GM21447 (cell line): ENCODE measurements around the gene MTFMT.
"Not testable (repeated sequence)": the region's sequence is repeated elsewhere in the genome, so short reads cannot be mapped to it uniquely, and the experiment has no call there.

Experiments
- ATAC-seq: cut with Tn5 transposase; IDR thresholded peaks from one replicate; pipeline ENCODE4 v1.9.1; 2021; ENCODE audit not compliant: unreplicated experiment

The MTFMT gene

DNA sequence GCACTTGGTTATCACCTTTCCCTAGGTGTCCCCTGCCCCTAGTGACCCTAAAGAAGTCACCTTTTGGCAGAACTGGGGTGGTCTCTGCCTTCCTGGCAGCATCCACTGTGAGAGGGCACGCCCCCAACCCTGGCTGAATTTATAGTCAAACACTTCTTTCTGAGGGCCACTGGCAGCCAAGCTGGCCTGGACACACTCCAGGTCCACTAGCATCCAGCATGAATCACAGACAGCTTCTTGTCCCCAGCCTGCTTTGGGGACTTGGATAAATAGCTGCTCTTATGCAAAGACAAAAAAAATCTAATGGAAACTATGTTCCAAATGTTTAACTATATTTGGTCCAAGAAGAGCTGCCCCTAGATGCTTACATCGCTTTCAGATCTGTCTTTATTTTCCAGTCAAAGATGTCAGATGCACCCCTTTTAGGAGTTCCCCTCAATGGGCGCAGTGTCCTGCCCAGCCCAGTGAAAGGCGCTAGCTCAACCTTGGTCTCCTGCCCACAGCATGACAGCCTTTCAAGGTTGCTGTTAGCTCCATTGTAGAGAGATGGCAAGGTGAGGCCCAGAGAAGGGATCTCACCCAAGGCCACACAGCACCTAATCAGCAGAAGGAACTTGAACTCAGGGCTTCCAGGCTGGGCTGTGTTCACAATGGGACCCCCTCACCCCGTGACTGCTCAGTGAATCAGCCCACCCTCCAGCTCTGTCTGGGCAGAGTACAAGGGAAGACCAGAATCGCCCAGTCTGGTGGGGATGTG is 31.4 kb upstream of the MTFMT start:
- no peak for ATAC-seq

DNA sequence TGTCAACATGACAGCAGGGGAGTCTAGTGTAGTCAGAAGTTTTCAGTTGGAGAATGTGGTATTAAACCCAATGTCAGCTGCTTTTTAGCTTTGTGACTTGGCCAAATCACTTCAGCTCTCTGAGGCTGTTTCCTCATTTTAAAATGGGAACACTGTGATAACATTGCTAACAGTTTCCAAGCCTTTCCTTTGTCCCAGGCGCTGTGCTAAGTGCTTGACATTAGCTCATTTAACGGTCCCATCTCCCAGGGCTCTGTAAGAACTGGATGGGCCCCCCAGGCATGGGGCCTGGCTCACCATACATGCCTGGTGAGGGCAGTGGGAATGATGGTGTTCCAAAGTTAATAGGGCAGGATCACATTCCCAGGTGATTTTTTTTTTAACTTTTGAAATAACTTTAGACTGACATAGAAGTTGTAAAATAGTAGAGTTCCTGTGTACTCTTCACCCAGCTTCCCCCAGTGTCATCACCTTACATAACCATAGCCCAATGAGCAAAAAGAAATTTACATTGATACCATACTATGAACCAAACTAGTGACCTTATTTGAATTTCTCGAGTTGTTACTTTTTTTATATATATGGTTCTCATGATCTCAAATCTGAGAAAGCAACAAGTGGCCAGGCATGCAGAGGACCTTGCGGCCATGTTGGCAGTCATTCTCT is 30.6 kb upstream of the MTFMT start:
- ATAC-seq = no peak

DNA sequence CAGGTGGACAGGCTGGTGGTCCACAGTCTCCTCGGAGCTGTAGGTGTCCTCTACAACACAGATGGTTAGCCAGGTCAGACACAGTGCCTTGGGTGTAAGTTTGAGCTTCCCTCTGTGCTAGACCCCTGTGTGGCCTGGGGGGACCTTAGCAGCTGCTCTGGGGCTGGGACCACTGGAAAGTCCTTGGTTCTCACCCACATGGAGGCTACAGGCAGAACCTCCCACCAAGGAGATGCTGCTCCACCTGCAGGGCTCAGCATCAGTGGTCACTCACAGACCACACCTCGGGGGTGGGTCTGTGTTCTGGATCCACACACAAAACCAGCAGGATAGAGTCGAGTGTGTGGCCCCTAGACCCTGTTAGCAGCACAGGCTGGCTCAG is 29.9 kb upstream of the MTFMT start:
- no peak for ATAC-seq

DNA sequence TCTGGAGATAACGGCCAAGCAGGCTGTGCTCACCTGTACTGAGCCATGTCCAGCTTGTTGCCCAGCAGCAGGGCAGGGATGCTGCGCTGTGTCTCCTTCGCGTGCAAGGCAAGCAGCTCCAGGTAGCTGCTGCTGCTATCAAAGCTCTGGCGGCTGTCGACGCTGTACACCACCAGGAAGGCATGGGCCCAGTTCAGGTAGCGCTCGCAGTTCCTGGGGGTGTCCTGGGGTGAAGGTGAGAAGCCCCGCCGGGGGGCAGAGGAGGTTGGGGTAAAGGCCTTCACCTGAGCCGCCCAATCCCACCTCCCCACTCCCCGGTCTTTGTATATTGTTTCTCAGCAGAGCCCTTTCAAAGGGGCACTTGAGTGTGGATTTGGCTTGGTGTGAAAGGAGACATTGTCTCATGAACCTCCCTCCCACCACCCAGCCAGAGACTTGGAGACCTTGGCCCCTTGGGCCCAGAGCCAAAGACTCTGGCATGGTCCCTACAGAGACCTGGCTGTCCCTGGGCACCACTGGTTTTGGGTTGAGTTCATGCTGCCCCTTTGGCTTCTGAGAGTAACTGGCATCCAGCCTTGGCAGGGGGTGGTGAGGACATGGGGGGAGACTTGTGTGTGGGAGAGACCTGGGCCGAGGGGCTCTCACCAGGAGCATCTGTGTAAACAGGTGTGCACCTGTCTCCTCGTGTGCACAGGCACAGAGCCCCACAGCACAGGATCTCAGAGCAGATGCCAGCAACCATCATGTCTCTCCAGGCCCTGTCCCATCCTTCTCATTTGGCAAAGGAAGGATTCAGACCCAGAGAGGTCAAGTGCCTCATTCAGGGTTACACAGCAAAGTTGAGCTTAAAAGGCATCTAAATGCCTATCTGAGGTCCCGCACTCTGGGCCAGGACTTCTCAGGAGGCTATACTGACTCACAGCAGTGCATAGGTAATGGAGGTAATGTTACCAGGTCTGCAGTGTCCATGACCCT is 29.2 kb upstream of the MTFMT start:
- no peak for ATAC-seq

DNA sequence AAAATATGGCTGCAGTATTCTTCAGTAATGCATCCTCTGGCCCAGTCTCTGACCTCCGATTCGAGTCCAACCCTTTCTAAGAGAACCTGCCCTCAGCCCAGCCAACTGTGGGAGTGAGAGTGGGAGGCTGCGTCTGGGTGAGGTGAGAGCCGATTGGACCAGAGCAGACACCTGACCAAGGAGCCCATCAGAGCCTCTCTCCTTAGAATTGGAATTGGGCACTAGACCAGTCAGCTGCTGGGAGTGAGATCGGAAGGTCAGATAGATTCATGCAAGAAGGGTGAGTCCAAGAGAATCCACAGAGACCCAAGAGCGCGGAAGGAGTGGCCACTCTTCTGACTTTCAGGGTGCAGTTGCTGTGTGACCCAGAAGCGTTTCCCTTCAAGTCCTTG is 28.1 kb upstream of the MTFMT start:
- no peak for ATAC-seq

DNA sequence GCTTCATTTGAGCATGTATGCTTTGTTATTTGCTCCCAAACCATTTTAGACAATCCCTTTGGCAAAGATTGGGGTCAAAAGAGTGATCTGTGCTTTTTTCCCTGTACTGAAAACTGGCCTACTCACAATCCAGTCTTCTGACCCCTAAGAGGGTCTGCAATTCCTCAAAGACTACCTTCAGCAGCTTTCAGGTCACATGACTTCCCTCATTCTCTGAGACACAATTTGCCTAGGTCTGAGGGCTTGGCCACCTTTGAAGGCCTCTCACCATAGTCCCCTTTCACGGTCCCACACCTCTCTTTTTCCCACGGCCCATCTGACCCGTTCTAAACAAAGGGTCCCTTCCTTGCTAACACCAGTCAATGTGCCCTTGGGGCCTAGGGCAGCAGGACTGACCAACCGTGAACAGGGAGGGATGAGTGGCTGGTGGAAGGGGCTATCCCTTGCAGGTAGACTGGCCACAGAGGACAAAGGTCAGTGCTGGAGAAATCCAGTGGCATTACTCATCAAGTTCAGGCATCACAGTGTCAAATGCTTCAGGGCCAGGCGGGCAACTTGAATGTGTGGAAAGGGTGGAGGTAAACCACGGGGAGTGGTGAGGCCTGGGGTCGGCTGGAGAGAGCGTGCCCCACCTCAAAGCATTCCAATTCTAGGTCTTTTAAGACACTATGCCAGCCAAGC is 27.6 kb upstream of the MTFMT start:
- no peak for ATAC-seq

DNA sequence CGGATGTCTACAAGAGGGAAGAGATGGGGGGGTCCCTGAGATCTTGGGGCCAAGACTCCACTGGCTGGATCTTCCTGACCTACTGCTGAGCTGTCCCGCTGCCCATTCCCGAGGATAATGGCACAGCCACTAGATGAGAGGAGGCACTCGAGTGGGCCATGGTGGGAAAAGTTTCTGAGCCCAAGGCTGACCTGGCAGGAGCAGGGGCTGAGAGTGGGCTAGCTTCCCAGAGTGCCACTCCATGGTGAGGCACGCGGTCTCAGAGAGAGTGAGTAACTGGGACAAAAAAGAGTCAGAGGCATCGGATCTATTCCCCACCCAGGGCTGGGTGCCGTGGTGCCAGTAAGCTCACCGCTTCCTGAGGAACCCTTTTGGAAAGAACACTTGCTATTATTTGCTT is 26.7 kb upstream of the MTFMT start:
- ATAC-seq = no peak

DNA sequence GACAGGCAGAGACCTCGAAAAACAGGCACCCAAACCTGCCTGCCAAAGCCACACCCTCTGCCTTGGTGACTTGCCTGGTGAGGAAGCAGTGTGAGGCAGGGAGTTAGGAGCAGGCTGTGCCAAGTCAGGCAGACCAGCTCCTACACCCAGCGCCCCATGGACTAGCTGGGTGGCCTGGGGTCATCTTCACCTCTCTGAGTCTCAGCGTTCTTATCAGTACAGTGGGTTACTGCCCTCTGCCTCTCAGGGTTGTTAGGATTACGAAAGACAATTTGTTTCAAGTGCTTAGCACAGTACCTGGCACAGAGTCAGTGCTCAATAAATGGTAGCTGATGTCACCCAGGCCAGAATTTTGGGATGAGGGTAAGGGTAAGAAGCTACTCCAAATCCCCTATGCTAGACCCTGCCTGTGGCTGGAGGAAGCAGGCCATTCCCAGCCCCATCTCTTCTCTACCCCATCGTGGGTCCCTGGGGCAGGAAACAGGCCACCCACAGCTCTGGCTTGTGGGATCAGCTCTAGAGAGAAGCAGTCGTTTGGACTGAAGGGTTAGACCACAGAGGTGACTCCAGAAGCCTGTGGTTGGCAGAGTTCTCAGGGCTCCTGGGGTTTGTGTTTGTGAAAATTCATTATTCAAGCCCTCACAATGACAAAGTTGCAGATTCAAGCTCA is 25.9 kb upstream of the MTFMT start:
- ATAC-seq = no peak

DNA sequence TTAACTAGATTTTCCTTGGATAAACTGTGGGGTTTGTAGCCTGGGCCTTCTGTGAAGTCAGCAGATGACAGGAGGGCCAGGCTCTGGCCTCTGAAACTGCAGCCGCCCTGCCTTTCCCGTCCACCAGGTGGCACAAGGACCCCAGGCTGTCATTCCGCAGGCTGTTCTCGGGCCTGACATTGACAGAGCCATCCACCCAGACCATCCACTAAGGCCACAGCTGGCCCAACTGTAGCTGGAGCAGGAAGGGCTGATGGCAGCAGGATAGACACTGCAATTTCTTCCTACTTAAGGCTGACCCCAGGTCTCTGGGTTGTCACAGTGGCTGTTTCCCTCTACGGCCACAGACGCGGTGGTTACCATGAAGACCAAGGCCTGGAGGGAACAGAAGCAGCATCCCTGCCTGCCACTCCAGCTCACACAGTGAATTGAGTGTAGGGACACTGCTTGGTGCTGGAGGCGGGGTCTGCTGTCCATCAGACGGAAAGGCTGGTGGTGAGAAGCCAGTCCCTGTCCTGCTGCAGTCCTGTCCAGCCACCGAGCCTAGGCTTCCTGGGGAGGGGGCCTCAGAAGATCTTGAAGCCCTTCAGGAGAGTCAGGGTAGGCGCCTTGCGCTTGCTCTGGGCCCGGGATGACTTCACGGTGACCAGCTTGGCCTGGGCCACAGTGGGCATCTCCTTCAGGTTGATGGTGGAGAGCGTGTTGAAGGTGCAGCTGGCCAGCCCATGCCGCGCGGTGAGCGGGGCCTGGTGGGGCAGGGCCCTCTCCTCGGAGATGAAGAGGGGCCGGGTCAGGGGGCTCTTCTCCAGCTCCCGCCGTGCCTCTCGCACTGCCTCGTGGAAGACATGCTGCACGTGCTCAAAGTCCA is 25.1 kb upstream of the MTFMT start:
- ATAC-seq = no peak

DNA sequence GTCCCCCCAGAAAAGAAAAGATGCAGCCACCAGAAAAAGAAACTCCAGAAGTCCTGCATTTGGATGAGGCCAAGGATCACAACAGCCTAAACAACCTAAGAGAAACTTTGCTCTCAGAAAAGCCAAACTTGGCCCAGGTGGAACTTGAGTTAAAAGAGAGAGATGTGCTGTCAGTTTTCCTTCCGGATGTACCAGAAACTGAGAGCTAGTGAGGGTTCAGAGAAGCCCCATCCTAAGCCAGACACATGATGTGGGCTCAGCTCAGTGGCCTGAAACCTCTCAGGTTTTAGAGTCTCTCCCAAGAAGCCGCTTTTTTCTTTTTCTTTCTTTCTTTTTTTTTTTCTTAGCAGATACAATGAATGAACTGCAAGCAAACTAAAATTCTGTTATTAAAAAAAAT is 23.5 kb upstream of the MTFMT start:
- ATAC-seq = no peak

DNA sequence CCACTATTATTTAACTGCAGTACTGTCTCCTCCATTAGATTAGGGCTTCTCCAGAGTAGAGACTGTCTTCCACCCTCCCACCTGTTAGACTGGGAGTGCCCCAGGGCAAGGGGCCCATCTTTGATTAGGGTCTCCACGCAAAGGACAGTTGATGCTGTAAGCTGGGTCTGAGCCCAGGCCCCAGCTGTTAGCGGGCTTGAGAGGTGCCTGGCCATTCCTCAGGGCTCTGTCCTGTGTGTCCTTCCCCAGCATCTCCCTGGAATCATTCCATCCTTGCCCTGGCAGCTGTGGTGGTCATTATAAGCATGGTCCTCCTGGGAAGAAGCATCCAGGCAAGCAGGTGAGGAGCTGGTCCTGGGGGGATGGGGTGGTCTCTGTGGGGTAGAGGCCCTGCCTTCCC is 21.8 kb upstream of the MTFMT start:
- no peak for ATAC-seq

DNA sequence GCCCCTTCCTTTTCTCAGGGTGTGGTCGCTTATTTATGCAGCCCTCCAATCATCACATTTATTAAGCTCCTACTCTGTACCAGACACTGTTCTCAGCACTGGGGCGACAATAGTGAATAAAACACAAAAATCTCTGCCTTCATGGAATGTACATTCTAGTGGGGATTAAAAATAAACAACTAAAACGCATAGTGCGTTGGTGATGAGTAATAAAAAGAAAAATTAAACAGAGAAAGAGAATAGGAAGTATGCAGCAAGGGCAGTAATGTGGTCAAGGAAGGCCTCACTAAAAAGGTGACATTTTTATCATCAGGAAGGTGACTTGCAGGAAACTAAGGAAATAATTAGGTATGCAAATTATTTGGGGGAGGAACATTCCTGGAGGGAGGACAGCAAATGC is 20.8 kb upstream of the MTFMT start:
- ATAC-seq = no peak

DNA sequence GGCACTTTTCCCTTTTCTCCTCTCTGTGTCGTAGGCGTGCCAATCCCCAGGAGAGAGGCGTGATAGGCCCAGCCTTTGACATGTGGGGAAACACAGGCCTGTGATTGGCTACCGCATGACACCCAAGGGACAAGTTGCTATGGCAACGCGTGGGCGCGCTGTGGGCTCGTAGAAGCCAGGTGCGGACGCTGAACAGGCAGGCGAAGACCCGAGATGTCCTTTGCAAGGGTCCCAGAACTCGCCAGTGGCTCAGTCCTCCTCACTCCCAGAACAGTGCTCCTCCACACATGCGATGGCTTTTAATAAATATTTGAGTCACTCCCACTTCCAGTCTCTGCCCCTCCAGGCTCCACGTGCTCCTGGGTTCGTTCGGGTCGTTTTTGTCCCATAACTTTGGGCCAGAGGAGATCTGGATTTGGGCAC is 20.0 kb upstream of the MTFMT start:
- ATAC-seq = peak; percentile 89

DNA sequence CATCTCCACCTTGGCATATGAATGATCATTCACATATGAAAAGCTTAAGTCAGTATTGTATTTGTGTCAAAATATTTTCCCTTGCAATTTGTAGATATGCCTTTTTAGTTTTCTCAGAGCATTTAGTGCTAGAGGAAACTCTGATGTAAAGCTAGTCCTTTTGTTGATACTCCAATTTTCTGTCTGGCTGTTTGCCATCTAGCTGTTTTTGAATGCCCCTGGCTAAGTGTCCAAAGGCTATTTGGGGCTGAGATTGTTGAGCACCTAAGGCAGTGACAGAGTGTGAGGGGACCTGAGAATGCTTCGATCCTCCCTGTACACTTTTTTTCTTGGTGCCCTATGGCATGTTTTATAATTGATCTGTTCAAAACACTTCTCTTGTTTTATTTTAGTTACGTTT is 18.8 kb upstream of the MTFMT start:
- no peak for ATAC-seq

DNA sequence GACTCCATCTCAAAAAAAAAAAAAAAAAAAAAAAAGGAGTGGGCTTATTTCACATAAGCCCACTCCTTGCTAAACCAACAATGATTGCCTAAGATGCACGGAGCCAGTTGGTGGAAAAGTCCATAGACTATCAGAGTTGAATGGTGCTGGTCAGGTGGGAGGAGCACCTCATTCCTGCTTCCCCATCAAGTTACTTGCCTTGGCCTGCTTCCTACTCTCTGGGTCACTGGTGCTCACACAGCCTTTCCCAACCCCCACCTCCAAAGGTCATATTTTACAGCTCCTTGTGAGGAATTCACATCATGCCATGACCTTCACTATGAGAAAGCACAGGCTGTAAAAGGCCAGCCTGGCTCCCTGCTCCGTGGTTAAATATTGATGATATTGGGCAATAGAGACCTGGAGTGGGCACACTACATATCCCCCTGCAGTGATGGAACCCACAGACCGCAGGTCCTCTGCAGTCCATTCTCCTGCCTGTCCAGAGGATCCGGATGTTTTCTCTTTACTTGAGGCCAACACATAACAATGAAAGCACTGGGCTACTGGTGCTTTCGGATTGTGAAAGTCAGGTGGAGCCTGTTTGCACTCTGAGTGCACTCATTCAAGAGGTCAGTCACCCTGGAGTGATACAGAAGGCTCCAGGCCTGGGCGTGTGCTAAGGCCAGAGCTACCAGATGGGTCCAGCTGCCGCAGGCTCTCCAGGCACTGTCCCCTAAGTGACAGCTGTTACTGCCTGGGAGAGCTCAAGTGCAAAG is 15.5 kb upstream of the MTFMT start, which contains the start of gene SLC51B:
TSS of gene SLC51B (plus strand) at position 664 of the 758 bp plus-strand sequence. CDS start 4,618 bp downstream, outside the sequence.
- ATAC-seq = no peak

DNA sequence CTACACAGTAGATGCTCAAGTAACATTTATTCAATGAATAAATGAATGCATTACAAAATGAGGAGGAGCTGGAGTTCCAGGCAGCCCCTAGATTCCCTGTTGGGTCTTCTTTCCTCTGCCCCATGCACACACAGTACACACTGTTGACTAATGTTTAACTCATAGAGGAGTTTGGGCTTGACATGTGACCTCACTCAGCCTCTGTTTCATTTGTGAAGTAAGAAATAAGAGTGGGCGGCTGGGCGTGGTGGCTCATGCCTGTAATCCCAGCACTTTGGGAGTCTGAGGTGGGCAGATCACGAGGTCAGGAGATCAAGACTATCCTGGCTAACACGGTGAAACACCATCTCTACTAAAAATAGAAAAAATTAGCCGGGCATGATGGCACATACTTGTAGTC is 14.8 kb upstream of the MTFMT start:
- ATAC-seq = not testable (repeated sequence)

DNA sequence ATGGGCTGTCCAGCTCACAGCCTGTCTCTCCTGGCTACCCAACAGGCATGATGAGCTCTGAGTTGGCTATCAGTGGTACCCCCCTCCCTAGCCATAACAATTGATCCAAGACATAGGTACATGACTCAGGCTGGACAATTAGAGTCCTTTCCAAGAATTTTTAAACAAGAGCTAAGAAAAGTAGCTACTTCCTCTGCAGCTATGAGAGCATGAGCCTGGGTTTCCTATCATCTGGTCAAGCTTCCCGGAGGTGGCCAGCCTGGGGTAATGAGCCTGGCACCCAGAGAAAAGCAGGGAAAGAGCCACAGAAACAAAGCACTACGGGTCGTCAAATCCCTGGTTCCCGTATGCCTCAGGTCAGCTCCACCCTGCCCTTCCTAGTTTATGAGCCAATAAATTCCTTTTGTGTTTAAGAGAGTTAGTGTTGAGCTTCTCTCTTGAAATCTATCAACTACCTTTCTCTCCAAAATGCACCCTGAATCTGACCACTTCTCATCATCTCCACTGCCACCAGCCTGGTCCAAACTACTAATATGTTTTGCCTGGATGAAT is 13.4 kb upstream of the MTFMT start:
- ATAC-seq = no peak

DNA sequence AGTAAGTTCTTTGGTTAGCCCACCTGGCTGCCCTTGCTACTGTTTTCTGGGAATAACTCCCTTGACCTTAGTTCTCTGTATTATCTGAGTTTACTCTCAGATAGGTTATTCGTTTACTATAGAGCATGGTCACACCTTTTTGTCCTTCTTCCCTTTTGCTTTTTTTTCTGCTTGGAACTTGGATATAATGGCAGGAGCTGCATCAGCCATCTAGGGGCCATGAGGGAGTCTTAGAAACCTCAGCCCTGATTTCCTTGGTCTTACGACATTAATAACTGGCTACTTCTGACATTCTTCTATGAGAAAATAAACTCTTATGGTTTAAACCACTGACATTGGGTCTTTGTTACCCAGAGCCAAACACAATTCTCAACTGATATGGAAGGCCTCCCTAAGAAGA is 12.3 kb upstream of the MTFMT start:
- ATAC-seq = no peak
